K562 (cell line): Measurements from ENCODE around the gene CRIM1. TPM values are rescaled to one million over a fixed set of nuclear protein-coding genes. Genes with fewer than 3 reads are reported as not detected.
A peak's percentile ranks its signal among the peaks of the same experiment; 100 is the strongest.

Source experiments
- BCOR ChIP-seq: fragments of 450-650 bp; IDR thresholded peaks from 2 replicates; pipeline ENCODE4 v1.6.1; 2016
- BMI1 ChIP-seq: fragments of 150-350 bp; IDR thresholded peaks from 2 replicates; pipeline ENCODE4 v1.6.1; 2014; ENCODE audit warnings: low read length
- EP400 ChIP-seq: fragments of 450-650 bp; IDR thresholded peaks from 2 replicates; pipeline ENCODE4 v1.6.1; 2017; ENCODE audit warnings: antibody characterized with exemption, mild to moderate bottlenecking, moderate library complexity
- HDAC6 ChIP-seq: IDR thresholded peaks from 2 replicates; pipeline ENCODE4 v1.6.1; 2012; ENCODE audit warnings: low read depth, mild to moderate bottlenecking, control low read depth, inconsistent platforms, low read length, moderate library complexity
- LCOR ChIP-seq: sonication (generic); formaldehyde crosslinking; IDR thresholded peaks from 2 replicates; pipeline ENCODE4 v1.8.0; 2022; ENCODE audit warnings: mild to moderate bottlenecking, missing genetic modification reagents
- MBD2 ChIP-seq: sonication (generic); IDR thresholded peaks from 2 replicates; pipeline ENCODE4 v1.6.1; 2016; ENCODE audit warnings: low read depth, borderline replicate concordance
- MYBL2 ChIP-seq, 2 experiments: fragments of 450-650 bp in 1 of 2; sonication (generic) in 1 of 2; formaldehyde crosslinking in 1 of 2; IDR thresholded peaks; 2 replicates each; pipeline versions ENCODE4 v1.6.1 to v1.8.1; 2017 to 2022; ENCODE audit warnings: borderline replicate concordance in 1 of 2, inconsistent platforms in 1 of 2, low read depth in 1 of 2, mild to moderate bottlenecking in 1 of 2, missing genetic modification reagents in 1 of 2, moderate library complexity in 1 of 2
- NR2C2 ChIP-seq, 2 experiments: fragments of 200-800 bp in 1 of 2; sonication (Bioruptor generic) in 1 of 2; sonication (generic) in 1 of 2; formaldehyde crosslinking in 1 of 2; IDR thresholded peaks; 2 replicates each; pipeline versions ENCODE4 v1.6.1 to v1.8.0; 2016 to 2022; ENCODE audit warnings: mild to moderate bottlenecking in 1 of 2, missing compliant biosample characterization in 1 of 2, missing genetic modification characterization in 1 of 2, missing genetic modification reagents in 1 of 2
- PCBP1 ChIP-seq: fragments of 200-400 bp; formaldehyde crosslinking; IDR thresholded peaks from 2 replicates; pipeline ENCODE4 v1.6.1; 2018; ENCODE audit warnings: mild to moderate bottlenecking, low read depth, low read length; ENCODE audit not compliant: poor library complexity, severe bottlenecking
- POLR3G ChIP-seq: IDR thresholded peaks from 2 replicates; pipeline ENCODE4 v1.6.1; 2011; ENCODE audit not compliant: insufficient read length, insufficient replicate concordance; ENCODE audit errors: extremely low read depth
- SAFB2 ChIP-seq: fragments of 200-400 bp; formaldehyde crosslinking; IDR thresholded peaks from 2 replicates; pipeline ENCODE4 v1.6.1; 2018; ENCODE audit warnings: borderline replicate concordance, low read length, low read depth, moderate library complexity; ENCODE audit not compliant: severe bottlenecking
- SLC30A9 ChIP-seq: fragments of 250-450 bp; sonication (Bioruptor Pico); IDR thresholded peaks from 2 replicates; pipeline ENCODE4 v1.8.0; 2022; ENCODE audit warnings: mild to moderate bottlenecking, moderate library complexity
- SMAD2 ChIP-seq: fragments of 150-350 bp; IDR thresholded peaks from 2 replicates; pipeline ENCODE4 v1.6.1; 2014; ENCODE audit warnings: low read depth, mild to moderate bottlenecking, low read length
- U2AF1 ChIP-seq: fragments of 200-400 bp; formaldehyde crosslinking; optimal IDR thresholded peaks from 2 replicates; pipeline ENCODE3; 2017; ENCODE audit warnings: mild to moderate bottlenecking, low read depth, low read length, moderate library complexity
- XRCC4 ChIP-seq: IDR thresholded peaks from one replicate; pipeline ENCODE4 v1.6.1; 2011; ENCODE audit not compliant: insufficient read depth, insufficient read length; ENCODE audit errors: extremely low read depth
- ZNF140 ChIP-seq: fragments of 250-450 bp; sonication (Bioruptor Pico); IDR thresholded peaks from 2 replicates; pipeline ENCODE4 v1.8.0; 2021; ENCODE audit warnings: moderate library complexity, mild to moderate bottlenecking, inconsistent platforms
- ZNF436 ChIP-seq: fragments of 250-450, 450-650 bp; sonication (Bioruptor Pico); formaldehyde crosslinking; IDR thresholded peaks from 2 replicates; pipeline ENCODE4 v1.7.0; 2020; ENCODE audit warnings: mild to moderate bottlenecking
- ZNF583 ChIP-seq: fragments of 250-450 bp; sonication (Bioruptor Pico); IDR thresholded peaks from 2 replicates; pipeline ENCODE4 v1.4.0; 2020
- polyA plus RNA-seq, 8 experiments: library from polyadenylated mRNA; depleted of rRNA in 4 of 8; stranded (reverse) in 5 of 8; unstranded in 3 of 8; fragments of >200 nt; fragmentation: Nextera tagmentation in 2 of 8; fragmentation: Illumina TruSeq in 1 of 8; extraction: Ambion mirVana in 2 of 8; extraction: Trizol in 1 of 8; gene quantifications; 2 replicates each; pipeline versions ENCODE4 v1.2.1 to v1.2.3, GENCODE V29; 2011 to 2014; ENCODE audit warnings: inconsistent platforms in 1 of 8, missing spikeins in 1 of 8
- total RNA-seq, 7 experiments: library from RNA; depleted of rRNA in 6 of 7; stranded (reverse); fragments of >200 nt in 6 of 7; fragmentation: Illumina TruSeq in 2 of 7; extraction: Trizol in 2 of 7; gene quantifications; 2 replicates each; pipeline versions ENCODE4 v1.2.1 to v1.2.3, GENCODE V29; 2011 to 2021; ENCODE audit warnings: low replicate concordance in 1 of 7
- TF ChIP-seq, protein P1 (sequence below): fragments of 450-650 bp; IDR thresholded peaks from 2 replicates; pipeline ENCODE4 v1.6.1; 2016; ENCODE audit warnings: mild to moderate bottlenecking
- TF ChIP-seq, protein P2 (sequence below): fragments of 450-650 bp; IDR thresholded peaks from 2 replicates; pipeline ENCODE4 v1.6.1; 2016; ENCODE audit warnings: low read depth, mild to moderate bottlenecking, moderate library complexity
- TF ChIP-seq, protein P3 (sequence below), 2 experiments: IDR thresholded peaks; 2 replicates each; pipeline ENCODE4 v1.6.1; 2011; ENCODE audit warnings: borderline replicate concordance in 1 of 2, control low read depth in 1 of 2, low read depth in 1 of 2, low read length in 1 of 2, mild to moderate bottlenecking in 1 of 2, mixed read lengths in 1 of 2, moderate library complexity in 1 of 2; ENCODE audit not compliant: insufficient read depth in 1 of 2, insufficient read length in 1 of 2, poor library complexity in 1 of 2, severe bottlenecking in 1 of 2; ENCODE audit errors: extremely low read depth in 1 of 2
- TF ChIP-seq, protein P4 (sequence below): sonication (generic); formaldehyde crosslinking; IDR thresholded peaks from 2 replicates; pipeline ENCODE4 v1.9.0; 2022; ENCODE audit warnings: mild to moderate bottlenecking, missing genetic modification reagents
- TF ChIP-seq, protein P5 (sequence below): IDR thresholded peaks from 2 replicates; pipeline ENCODE4 v1.6.1; 2014; ENCODE audit warnings: antibody characterized with exemption

Gene CRIM1
- total and polyA plus RNA-seq, 9 of the 15 experiments (the other 6 are each of a cell fraction or from before 2014, with no cell fraction given), result 0.01 to 0.36 (median 0.06) TPM; not detected in 1

DNA sequence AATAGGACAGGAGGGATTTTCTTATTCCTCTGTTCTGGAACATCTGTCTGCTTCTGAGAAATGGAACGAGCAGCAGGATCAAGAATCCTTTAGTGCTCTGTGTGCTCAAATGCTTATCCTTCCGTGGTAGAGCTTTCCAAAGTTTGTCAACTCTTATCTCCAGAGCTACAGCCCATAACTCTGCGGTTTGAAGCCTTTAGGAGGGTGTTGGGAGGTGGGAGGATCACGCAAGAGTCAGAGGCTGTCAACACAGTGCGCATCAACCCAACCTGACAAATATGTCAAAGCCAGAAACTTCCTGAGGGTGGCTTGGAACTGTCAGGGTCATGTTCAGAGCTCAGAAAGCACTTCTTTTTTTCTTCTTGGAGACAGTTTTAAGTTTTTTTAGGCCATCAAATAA, 95.9 kb downstream of the CRIM1 start (continued):
- TF ChIP-seq, protein P1, sequence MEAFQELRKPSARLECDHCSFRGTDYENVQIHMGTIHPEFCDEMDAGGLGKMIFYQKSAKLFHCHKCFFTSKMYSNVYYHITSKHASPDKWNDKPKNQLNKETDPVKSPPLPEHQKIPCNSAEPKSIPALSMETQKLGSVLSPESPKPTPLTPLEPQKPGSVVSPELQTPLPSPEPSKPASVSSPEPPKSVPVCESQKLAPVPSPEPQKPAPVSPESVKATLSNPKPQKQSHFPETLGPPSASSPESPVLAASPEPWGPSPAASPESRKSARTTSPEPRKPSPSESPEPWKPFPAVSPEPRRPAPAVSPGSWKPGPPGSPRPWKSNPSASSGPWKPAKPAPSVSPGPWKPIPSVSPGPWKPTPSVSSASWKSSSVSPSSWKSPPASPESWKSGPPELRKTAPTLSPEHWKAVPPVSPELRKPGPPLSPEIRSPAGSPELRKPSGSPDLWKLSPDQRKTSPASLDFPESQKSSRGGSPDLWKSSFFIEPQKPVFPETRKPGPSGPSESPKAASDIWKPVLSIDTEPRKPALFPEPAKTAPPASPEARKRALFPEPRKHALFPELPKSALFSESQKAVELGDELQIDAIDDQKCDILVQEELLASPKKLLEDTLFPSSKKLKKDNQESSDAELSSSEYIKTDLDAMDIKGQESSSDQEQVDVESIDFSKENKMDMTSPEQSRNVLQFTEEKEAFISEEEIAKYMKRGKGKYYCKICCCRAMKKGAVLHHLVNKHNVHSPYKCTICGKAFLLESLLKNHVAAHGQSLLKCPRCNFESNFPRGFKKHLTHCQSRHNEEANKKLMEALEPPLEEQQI, result no peak
- no peak for TF ChIP-seq SLC30A9 (CRISPR knock-in tag)
- no peak for TF ChIP-seq MBD2
- 0 out of 2 replicates have a peak, but pooled peaks have one; percentile 50 for TF ChIP-seq BCOR
- no peak for TF ChIP-seq ZNF140
- TF ChIP-seq, protein P2, sequence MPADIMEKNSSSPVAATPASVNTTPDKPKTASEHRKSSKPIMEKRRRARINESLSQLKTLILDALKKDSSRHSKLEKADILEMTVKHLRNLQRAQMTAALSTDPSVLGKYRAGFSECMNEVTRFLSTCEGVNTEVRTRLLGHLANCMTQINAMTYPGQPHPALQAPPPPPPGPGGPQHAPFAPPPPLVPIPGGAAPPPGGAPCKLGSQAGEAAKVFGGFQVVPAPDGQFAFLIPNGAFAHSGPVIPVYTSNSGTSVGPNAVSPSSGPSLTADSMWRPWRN, result peak; percentile 84
- TF ChIP-seq SAFB2, result no peak
- TF ChIP-seq LCOR (CRISPR knock-in tag), result peak; percentile 67; the same call in 1 of the 2 replicates
- no peak for TF ChIP-seq POLR3G
- TF ChIP-seq, protein P3, sequence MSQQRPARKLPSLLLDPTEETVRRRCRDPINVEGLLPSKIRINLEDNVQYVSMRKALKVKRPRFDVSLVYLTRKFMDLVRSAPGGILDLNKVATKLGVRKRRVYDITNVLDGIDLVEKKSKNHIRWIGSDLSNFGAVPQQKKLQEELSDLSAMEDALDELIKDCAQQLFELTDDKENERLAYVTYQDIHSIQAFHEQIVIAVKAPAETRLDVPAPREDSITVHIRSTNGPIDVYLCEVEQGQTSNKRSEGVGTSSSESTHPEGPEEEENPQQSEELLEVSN (IDR thresholded peaks at IDR 0.05; ENCODE audit: borderline replicate concordance in 1 of 2, extremely low read depth in 1 of 2, insufficient read depth in 1 of 2, insufficient read length in 1 of 2, low read depth in 1 of 2, low read length in 1 of 2, poor library complexity in 1 of 2, severe bottlenecking in 1 of 2), result no peak
- TF ChIP-seq MYBL2 (IDR thresholded peaks at IDR 0.05; ENCODE audit: low read depth), result no peak
- no peak for TF ChIP-seq MYBL2 (CRISPR knock-in tag; IDR thresholded peaks at IDR 0.05; ENCODE audit: borderline replicate concordance)
- TF ChIP-seq NR2C2 (CRISPR knock-in tag; IDR thresholded peaks at IDR 0.05), result no peak
- peak; percentile 37; the same call in 1 of the 2 replicates for TF ChIP-seq NR2C2 (tag; IDR thresholded peaks at IDR 0.05)
- TF ChIP-seq ZNF436 (CRISPR knock-in tag), result no peak
- TF ChIP-seq XRCC4, result no peak
- no peak for TF ChIP-seq U2AF1
- TF ChIP-seq HDAC6, result no peak
- no peak for TF ChIP-seq BMI1
- TF ChIP-seq ZNF583 (CRISPR knock-in tag), result no peak
- TF ChIP-seq SMAD2, result no peak
- TF ChIP-seq, protein P4, sequence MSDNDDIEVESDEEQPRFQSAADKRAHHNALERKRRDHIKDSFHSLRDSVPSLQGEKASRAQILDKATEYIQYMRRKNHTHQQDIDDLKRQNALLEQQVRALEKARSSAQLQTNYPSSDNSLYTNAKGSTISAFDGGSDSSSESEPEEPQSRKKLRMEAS (CRISPR knock-in tag), result no peak
- TF ChIP-seq PCBP1, result no peak
- TF ChIP-seq, protein P5, sequence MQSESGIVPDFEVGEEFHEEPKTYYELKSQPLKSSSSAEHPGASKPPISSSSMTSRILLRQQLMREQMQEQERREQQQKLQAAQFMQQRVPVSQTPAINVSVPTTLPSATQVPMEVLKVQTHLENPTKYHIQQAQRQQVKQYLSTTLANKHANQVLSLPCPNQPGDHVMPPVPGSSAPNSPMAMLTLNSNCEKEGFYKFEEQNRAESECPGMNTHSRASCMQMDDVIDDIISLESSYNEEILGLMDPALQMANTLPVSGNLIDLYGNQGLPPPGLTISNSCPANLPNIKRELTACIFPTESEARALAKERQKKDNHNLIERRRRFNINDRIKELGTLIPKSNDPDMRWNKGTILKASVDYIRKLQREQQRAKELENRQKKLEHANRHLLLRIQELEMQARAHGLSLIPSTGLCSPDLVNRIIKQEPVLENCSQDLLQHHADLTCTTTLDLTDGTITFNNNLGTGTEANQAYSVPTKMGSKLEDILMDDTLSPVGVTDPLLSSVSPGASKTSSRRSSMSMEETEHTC, result no peak
- TF ChIP-seq EP400, result no peak
